Head of caudate nucleus (tissue), 42 donors: ENCODE results near the gene ASB6.

Experiments
- DNase-seq, 42 donors: peaks; one replicate each; pipeline versions ENCODE4 v3.0.0 to v3.0.0-alpha.2; 2020 to 2021; ENCODE audit warnings: mixed read lengths in 7 of 42
- intact Hi-C: fragments of 100-400 bp; cut with DNase I; formaldehyde crosslinking; loops from one replicate; pipeline ENCODE4 v1.15.0; 2022

ASB6 gene

GRCh38 chr9:129632460-129632859 lies 9.5 kb downstream of the ASB6 start:
- intact Hi-C loops, result no loop called here
- no peak for DNase-seq

DNA sequence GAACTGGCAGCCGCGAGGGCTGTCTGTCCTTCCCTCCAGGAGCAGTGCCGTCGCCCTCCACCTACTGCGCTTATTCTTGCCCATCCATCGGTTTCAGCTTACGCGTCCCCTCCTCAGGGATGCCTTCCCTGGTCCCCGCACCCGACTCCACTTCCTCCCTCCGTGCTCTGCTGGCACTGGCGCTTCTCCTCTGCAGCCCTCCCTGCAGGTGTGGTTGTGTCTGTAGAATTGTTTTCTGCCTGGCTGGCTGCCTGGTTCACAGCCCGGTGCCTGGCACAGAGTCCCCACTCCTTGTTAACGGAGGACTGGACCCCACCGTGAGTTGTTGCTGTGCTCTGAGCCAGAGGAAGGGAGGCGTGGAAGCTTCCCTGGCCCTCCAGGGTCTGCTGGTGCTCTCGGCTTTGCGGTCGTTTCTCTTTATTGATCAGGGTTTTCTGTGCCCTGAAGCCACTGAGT lies 10.2 kb downstream of the ASB6 start:
- intact Hi-C loops, result no loop called here
- DNase-seq, result no peak

GRCh38 chr9:129630967-129631673 lies 10.8 kb downstream of the ASB6 start:
- peak in 14 of 42 donors; percentile 18 to 74 (median 58) for DNase-seq
- intact Hi-C loops, result no loop called here

DNA sequence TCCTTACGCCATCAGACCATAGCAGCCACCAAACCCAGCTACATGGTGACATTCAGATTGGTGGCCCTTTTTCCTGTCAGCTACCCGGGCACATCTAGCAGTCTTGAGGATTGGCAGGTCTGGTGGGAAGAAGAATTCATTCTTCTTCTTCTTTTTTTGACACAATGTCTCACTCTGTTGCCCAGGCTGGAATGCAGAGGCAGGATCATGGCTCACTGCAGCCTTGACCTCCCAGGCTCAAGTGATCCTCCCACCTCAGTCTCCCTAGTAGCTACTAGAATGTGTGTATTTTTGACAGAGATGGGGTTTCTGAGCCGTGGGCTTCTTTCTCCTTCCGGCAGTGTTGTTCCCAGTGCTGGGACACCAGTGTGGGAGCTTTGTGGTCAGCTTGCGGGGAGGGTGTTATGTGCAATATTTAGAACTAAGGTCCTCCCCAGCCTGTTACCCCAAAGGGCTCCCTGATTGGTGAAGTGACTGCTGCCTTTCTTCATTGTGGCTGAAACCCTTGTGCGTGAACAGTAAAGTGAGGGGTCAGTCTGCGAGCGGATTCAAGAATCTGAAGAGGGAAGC lies 12.6 kb downstream of the ASB6 start:
- no peak for DNase-seq
- intact Hi-C loops, result no loop called here

DNA sequence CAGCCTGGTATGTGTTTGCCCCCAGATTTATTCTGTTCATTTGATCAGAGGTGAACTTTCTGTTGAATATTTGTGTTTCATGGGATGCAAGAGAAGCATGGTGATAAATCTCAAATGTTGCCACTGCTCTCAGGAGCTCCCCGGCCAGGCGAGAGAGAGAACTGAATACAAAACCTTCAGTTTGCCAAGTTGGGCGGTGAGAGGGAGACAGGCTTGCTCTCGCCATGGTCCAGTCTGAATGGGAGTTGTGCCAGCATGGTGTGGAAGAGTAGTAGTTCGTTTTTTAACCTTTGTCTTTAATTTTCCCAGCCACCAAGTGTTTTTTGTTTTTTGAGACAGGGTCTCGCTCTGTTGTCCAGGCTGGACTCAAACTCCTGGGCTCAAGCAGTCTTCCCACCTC lies 13.2 kb downstream of the ASB6 start:
- DNase-seq, result no peak
- intact Hi-C loops, result no loop called here

DNA sequence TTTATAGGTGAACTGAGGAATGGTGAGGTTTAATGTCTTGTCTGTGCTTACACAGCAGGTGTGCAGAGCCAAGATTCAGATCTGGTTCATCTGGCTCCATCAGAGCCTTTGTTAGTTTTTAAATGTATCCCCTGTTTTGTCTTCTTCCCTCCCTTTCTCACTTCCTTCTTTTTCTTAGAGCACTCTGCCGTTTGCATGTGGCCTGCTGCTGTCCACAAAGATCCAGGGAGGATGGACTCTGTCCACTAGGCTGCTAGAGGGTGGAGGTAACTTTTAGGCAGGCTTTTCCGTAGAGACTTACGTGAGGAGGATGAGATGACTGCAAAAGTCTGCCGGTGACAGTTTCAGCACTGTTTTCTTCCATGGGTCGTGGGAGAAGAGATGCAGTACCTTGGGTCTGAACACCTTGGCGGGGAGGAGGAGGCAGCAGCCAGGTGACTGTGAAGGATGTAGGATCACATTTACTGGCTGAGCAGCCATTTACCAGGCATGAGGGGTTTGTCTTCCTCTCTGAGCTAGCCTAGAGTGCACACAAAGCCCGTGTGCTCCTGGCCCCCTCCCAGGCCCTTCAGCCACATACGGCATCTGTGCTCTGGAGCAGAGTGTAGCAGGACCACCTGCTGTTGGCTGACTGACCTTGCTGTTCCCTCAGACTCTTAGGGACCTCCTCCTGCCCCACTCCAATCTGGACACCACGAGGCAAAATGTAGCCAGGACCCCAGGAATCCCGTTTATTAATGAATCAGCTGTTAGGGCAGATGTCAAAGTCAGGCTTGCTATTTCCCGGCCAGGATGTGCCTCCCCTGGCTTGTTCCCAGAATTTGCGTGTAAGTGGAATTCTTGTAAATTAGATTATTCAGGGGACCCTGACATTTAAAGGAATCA lies 14.2 kb downstream of the ASB6 start:
- DNase-seq, result peak in 8 of 42 donors; percentile 43 to 78 (median 64)
- intact Hi-C loops, result no loop called here

DNA sequence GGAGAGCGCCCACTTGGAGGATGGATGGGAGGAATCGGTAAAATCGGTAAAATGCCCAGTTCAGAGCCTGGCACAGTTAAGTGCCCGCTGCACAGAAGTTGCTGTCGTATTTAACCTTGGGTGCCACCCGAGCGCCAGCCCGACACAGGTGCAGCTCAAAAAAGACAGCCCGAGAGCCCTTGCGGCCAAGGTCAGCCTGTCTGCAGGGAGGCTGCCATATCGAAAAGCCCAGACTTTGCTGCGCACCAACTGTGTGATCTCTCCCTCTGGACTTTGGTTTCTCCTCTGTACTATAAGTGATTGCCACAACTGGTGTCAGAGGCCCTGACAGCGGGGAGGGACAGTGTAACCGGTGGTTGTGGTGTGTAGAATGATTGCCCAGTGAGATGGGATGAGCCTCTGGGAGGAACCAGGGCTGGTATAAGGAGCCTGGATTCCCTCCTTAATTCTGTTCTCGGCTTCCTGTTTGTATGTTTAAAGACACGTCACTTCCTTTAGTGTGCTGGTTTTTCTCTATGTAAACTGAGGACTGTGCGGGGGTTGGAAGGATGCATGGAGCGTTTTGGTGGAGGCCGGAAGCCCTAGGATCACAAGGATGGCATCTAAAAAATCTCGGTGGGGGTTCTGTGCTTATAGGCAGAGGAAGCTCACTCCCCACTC lies 15.2 kb downstream of the ASB6 start:
- DNase-seq, result peak in 1 of 42 donors; percentile 30
- intact Hi-C loops, result no loop called here

GRCh38 chr9:129626079-129626624 lies 15.8 kb downstream of the ASB6 start, which contains the start of gene NTMT1:
Gene NTMT1 (plus strand): TSS chr9:129626163. CDS start chr9:129632704, 6,541 bp downstream.
- peak; percentile 88 to 98 (median 95) for DNase-seq
- intact Hi-C loops, result no loop called here

DNA sequence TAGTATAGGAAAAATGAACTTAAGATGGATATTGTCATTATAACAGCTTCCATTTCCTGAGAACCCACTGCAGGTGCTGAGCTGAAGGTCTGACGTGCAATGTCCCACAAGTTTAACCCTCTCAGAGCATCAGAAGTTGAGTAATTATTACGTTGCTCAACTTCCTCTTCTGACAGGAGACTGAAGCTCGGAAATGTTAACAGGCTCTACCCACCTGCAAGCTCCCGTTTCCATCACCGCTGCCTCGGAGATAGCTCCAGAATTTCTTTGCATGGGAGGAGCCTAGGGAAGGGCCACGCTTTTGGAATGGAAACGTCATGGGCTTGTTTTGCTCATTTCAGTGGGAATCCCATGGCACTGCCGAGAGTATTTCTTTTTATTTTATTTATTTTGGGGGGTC lies 17.0 kb downstream of the ASB6 start:
- peak in 18 of 42 donors; percentile 38 to 79 (median 60) for DNase-seq
- intact Hi-C loops, result no loop called here

GRCh38 chr9:129624168-129624759 lies 17.7 kb downstream of the ASB6 start:
- DNase-seq, result peak in 39 of 42 donors; percentile 53 to 88 (median 71)
- intact Hi-C loops, result no loop called here

- DNase-seq, result no peak
- intact Hi-C loops, result no loop called here
These were observed 18.6 kb downstream of the ASB6 start for GRCh38 chr9:129623331-129623730.

DNA sequence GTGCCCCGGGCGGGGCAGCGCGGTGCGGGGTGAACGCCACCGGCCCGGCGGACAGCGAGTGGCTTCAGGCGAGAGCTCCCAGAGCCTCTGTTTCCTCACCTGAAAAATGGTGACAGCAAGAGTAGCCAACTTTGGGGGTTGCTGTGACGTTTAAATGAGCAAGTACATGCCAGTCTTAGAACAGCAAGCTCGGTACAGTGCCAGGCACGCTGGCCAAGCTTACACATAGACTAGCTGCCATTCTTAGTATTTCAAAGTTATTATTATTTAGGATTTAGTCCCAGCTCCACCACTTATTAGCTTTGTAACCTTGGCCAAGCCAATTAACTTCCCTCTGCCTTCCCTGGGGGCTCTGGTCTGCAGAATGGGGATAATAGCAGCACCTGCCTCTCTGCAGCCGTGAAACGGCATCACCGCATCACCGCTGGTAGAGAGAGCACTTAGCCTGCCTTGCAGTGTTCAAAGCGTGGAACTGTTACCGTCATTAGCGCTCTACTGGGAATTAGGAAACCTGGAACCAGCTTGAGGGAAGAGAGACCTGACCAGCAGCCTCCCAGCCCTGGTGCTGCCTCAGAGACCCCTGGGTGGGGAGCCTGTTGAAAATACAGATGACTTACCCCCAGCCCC lies 21.2 kb downstream of the ASB6 start, which contains the start of gene C9orf50:
Gene C9orf50 (minus strand): TSS at position 433 of the 627 bp plus-strand sequence. CDS start 527 bp downstream, outside the sequence.
- intact Hi-C loops, result no loop called here

GRCh38 chr9:129619787-129620668 lies 21.9 kb downstream of the ASB6 start:
- DNase-seq, result peak in 3 of 42 donors; percentile 35 to 44 (median 40)
- intact Hi-C loops, result loop anchor here (10.0 kb wide), 1 partner anchor 125 kb away; no protein-coding TSS in a partner anchor

More for the DNA sequence above, 21.2 kb downstream of the ASB6 start, which contains the start of gene C9orf50:
- peak in 1 of 42 donors; percentile 43 for DNase-seq

DNA sequence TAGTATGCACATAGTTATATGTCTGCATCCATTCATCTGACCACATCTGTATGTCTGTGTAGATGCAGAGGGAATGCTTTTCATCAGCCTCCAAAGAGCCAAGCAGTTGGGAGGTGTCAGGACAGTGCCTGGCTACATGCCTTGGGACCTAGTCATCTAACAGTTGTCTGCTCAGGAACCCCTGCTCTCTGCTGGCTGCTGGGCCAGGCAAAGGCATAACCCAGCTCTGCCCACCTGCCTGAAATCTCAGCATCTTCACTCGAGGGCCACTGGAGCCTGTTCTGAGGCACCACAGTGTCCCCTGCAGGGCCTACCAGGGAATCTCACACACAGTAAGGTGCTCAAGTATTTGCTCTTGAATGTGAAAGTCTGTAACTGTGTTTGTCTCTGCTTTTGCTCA lies 24.8 kb downstream of the ASB6 start:
- peak in 8 of 42 donors; percentile 23 to 75 (median 54) for DNase-seq
- intact Hi-C loops, result loop anchor here (10.0 kb wide), 1 partner anchor 122 kb away; no protein-coding TSS in a partner anchor

GRCh38 chr9:129615407-129616285 lies 26.3 kb downstream of the ASB6 start:
- no peak for DNase-seq
- intact Hi-C loops, result loop anchor here (10.0 kb wide), 1 partner anchor 121 kb away; no protein-coding TSS in a partner anchor
